HEK293 (cell line): ENCODE data around the gene ISX.

Experiments used
- CTCF ChIA-PET: fragments of 350-600 bp; formaldehyde crosslinking; extraction: SDS; loops from one replicate; lab custom pipeline; 2021; ENCODE audit warnings: antibody characterized with exemption; lab: Yijun Ruan, JAX
- POLR2A ChIA-PET: fragments of 300-600 bp; formaldehyde crosslinking; extraction: SDS; loops from one replicate; lab custom pipeline; 2020; ENCODE audit warnings: antibody characterized with exemption, inconsistent platforms; lab: Yijun Ruan, JAX
- H3K27ac ChIP-seq: fragments of 200-500 bp; sonication (Bioruptor generic); 2 replicates; pipeline ENCODE4 v1.5.1; 2014; ENCODE audit warnings: low read depth, low read length, control low read depth, inconsistent platforms; ENCODE audit errors: extremely low read depth
- H3K36me3 ChIP-seq, 2 experiments: fragments of 200-500 bp in 1 of 2; sonication (Bioruptor generic) in 1 of 2; 1 replicate in 1 of 2; 2 replicates in 1 of 2; pipeline ENCODE4 v1.5.1; 2014 to 2017; ENCODE audit warnings: inconsistent platforms in 2 of 2, low read length in 2 of 2; ENCODE audit not compliant: control insufficient read depth in 2 of 2, insufficient read depth in 1 of 2
- H3K4me1 ChIP-seq: fragments of 200-500 bp; sonication (Bioruptor generic); 2 replicates; pipeline ENCODE4 v1.5.1; 2014; ENCODE audit warnings: mild to moderate bottlenecking, low read length, inconsistent platforms; ENCODE audit not compliant: control insufficient read depth, insufficient read depth
- H3K4me3 ChIP-seq: 2 replicates; pipeline ENCODE4 v1.5.1; 2011; ENCODE audit warnings: low read depth, mild to moderate bottlenecking, control low read depth, low read length, moderate library complexity
- H3K9me3 ChIP-seq: fragments of 200-500 bp; sonication (Bioruptor generic); 2 replicates; pipeline ENCODE4 v1.5.1; 2014; ENCODE audit warnings: low read depth, low read length, inconsistent platforms; ENCODE audit not compliant: control insufficient read depth, insufficient read depth
- EGR2 ChIP-seq: fragments of 450-650 bp; formaldehyde crosslinking; IDR thresholded peaks from 2 replicates; pipeline ENCODE4 v1.5.1; 2016; ENCODE audit warnings: low read depth, missing biosample characterization, missing genetic modification characterization
- HOXA7 ChIP-seq: sonication (generic); formaldehyde crosslinking; IDR thresholded peaks from 2 replicates; pipeline ENCODE4 v1.8.1; 2022; ENCODE audit warnings: missing genetic modification reagents, borderline replicate concordance
- KLF7 ChIP-seq: fragments of 450-650 bp; formaldehyde crosslinking; IDR thresholded peaks from 2 replicates; pipeline ENCODE4 v1.5.1; 2016; ENCODE audit warnings: missing biosample characterization, missing genetic modification characterization, borderline replicate concordance
- REPIN1 ChIP-seq: fragments of 450-650 bp; formaldehyde crosslinking; IDR thresholded peaks from 2 replicates; pipeline ENCODE4 v1.5.1; 2017; ENCODE audit warnings: missing biosample characterization, missing genetic modification characterization, low read depth
- ZBTB20 ChIP-seq: fragments of 450-650 bp; formaldehyde crosslinking; IDR thresholded peaks from 2 replicates; pipeline ENCODE4 v1.5.1; 2016; ENCODE audit warnings: missing biosample characterization, missing genetic modification characterization
- ZEB2 ChIP-seq: fragments of 450-650 bp; formaldehyde crosslinking; IDR thresholded peaks from 2 replicates; pipeline ENCODE4 v1.5.1; 2016; ENCODE audit warnings: missing biosample characterization, missing genetic modification characterization
- ZNF121 ChIP-seq: fragments of 450-650 bp; formaldehyde crosslinking; IDR thresholded peaks from 2 replicates; pipeline ENCODE4 v1.5.1; 2016; ENCODE audit warnings: missing biosample characterization, missing genetic modification characterization
- ZNF133 ChIP-seq: fragments of 450-650 bp; formaldehyde crosslinking; IDR thresholded peaks from 2 replicates; pipeline ENCODE4 v1.5.1; 2016; ENCODE audit warnings: missing biosample characterization, missing genetic modification characterization
- ZNF140 ChIP-seq: fragments of 450-650 bp; formaldehyde crosslinking; IDR thresholded peaks from 2 replicates; pipeline ENCODE4 v1.5.1; 2016; ENCODE audit warnings: missing biosample characterization, missing genetic modification characterization
- ZNF146 ChIP-seq: fragments of 450-650 bp; formaldehyde crosslinking; IDR thresholded peaks from 2 replicates; pipeline ENCODE4 v1.5.1; 2016; ENCODE audit warnings: missing biosample characterization, missing genetic modification characterization
- ZNF174 ChIP-seq: fragments of 450-650 bp; formaldehyde crosslinking; IDR thresholded peaks from 2 replicates; pipeline ENCODE4 v1.5.0; 2017; ENCODE audit warnings: missing biosample characterization, mild to moderate bottlenecking, missing genetic modification characterization
- ZNF175 ChIP-seq: fragments of 450-650 bp; formaldehyde crosslinking; IDR thresholded peaks from 2 replicates; pipeline ENCODE4 v1.5.1; 2016; ENCODE audit warnings: missing biosample characterization, missing genetic modification characterization
- ZNF24 ChIP-seq: fragments of 450-650 bp; formaldehyde crosslinking; IDR thresholded peaks from 2 replicates; pipeline ENCODE4 v1.5.1; 2016; ENCODE audit warnings: missing biosample characterization, missing genetic modification characterization
- ZNF311 ChIP-seq: fragments of 450-650 bp; formaldehyde crosslinking; IDR thresholded peaks from 2 replicates; pipeline ENCODE4 v1.5.1; 2017; ENCODE audit warnings: missing biosample characterization, missing genetic modification characterization, borderline replicate concordance
- ZNF335 ChIP-seq: fragments of 450-650 bp; formaldehyde crosslinking; conservative IDR thresholded peaks from 2 replicates; pipeline ENCODE4 v1.5.1; 2016; ENCODE audit warnings: missing biosample characterization, missing genetic modification characterization
- ZNF341 ChIP-seq: fragments of 450-650 bp; formaldehyde crosslinking; IDR thresholded peaks from 2 replicates; pipeline ENCODE4; 2016; ENCODE audit warnings: low read depth, missing biosample characterization, missing genetic modification characterization
- ZNF433 ChIP-seq: fragments of 450-650 bp; formaldehyde crosslinking; IDR thresholded peaks from 2 replicates; pipeline ENCODE4 v1.5.1; 2016; ENCODE audit warnings: missing biosample characterization, missing genetic modification characterization, low read depth
- ZNF473 ChIP-seq: fragments of 450-650 bp; formaldehyde crosslinking; IDR thresholded peaks from 2 replicates; pipeline ENCODE4 v1.5.1; 2017; ENCODE audit warnings: missing biosample characterization, missing genetic modification characterization
- ZNF560 ChIP-seq: fragments of 450-650 bp; formaldehyde crosslinking; IDR thresholded peaks from 2 replicates; pipeline ENCODE4 v1.5.1; 2017; ENCODE audit warnings: missing biosample characterization, missing genetic modification characterization, borderline replicate concordance
- TF ChIP-seq, protein P1 (sequence below): fragments of 450-650 bp; IDR thresholded peaks from 2 replicates; pipeline ENCODE4 v1.5.1; 2018; ENCODE audit warnings: missing biosample characterization, missing genetic modification characterization
- TF ChIP-seq, protein P2 (sequence below): fragments of 450-650 bp; formaldehyde crosslinking; IDR thresholded peaks from 2 replicates; pipeline ENCODE4 v1.5.1; 2017; ENCODE audit warnings: missing biosample characterization, missing genetic modification characterization
- TF ChIP-seq, protein P3 (sequence below): fragments of 450-650 bp; formaldehyde crosslinking; conservative IDR thresholded peaks from 2 replicates; pipeline ENCODE4 v1.5.1; 2016; ENCODE audit warnings: low read depth, missing biosample characterization, missing genetic modification characterization

The ISX gene

DNA sequence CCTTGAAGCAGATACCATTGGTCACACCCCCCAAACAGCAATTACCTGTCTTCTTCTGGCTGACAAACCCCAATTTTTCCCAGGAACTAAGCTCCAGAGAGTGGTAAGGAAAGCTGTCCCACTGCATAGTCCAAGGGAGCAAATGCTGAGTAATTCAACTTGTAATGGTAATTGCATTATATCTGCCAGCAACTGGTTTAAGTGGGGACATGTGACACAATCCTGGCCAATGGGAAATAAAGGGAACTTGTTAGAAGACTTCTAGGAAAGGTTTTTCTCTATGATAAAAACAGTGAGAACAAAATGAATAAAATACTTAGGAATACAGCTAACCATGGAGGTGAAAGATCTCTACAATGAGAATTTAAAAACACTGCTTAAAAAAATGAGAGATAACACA is 9.5 kb upstream of the ISX start:
- Histone ChIP-seq H3K9me3 (no peaks in the 10 kb centered on the region), H3K4me3 (no peak overlapping the region), H3K36me3 (no peaks in the 10 kb centered on the region), H3K27ac (no peak overlapping the region), H3K4me1 (no peaks in the 10 kb centered on the region)
- ChIA-PET CTCF (no interaction called here), POLR2A (no interaction called here)
- TF ChIP-seq ZNF121 (tag by site-specific recombination) (no peak), ZNF473 (no peak), ZBTB20 (no peak), ZNF560 (tag by site-specific recombination) (no peak), ZNF174 (no peak), ZNF335 (no peak), REPIN1 (no peak), ZNF175 (tag by site-specific recombination) (no peak), ZNF433 (tag by site-specific recombination) (no peak), HOXA7 (CRISPR knock-in tag) (no peak), ZNF311 (tag by site-specific recombination) (no peak), EGR2 (tag by site-specific recombination) (no peak), KLF7 (tag by site-specific recombination) (no peak)
- TF ChIP-seq, protein P1, sequence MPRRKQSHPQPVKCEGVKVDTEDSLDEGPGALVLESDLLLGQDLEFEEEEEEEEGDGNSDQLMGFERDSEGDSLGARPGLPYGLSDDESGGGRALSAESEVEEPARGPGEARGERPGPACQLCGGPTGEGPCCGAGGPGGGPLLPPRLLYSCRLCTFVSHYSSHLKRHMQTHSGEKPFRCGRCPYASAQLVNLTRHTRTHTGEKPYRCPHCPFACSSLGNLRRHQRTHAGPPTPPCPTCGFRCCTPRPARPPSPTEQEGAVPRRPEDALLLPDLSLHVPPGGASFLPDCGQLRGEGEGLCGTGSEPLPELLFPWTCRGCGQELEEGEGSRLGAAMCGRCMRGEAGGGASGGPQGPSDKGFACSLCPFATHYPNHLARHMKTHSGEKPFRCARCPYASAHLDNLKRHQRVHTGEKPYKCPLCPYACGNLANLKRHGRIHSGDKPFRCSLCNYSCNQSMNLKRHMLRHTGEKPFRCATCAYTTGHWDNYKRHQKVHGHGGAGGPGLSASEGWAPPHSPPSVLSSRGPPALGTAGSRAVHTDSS (tag by site-specific recombination), result no peak

DNA sequence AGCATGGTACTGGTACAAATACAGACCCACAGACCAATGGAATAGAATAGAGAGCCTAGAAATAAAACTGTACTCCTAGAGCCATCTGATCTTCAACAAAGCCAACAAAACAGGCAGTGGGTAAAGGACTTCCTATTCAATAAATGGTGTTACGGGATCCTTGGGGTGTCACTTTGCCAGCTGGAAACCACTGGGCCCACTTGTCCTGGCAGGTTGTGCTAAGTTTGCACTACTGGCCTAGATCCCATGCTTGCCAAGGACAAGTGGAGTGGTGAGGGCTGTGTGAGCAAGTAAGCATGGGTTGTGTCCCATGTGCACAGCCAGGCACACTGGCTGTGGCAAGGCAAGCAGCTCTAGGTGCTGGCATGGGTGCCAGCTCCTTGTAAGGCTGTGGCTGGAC is 8.8 kb upstream of the ISX start:
- H3K4me1 ChIP-seq, result no peaks in the 10 kb centered on the region
- no peak overlapping the region for H3K4me3 ChIP-seq
- TF ChIP-seq ZEB2 (tag by site-specific recombination), result no peak
- TF ChIP-seq, protein P2, sequence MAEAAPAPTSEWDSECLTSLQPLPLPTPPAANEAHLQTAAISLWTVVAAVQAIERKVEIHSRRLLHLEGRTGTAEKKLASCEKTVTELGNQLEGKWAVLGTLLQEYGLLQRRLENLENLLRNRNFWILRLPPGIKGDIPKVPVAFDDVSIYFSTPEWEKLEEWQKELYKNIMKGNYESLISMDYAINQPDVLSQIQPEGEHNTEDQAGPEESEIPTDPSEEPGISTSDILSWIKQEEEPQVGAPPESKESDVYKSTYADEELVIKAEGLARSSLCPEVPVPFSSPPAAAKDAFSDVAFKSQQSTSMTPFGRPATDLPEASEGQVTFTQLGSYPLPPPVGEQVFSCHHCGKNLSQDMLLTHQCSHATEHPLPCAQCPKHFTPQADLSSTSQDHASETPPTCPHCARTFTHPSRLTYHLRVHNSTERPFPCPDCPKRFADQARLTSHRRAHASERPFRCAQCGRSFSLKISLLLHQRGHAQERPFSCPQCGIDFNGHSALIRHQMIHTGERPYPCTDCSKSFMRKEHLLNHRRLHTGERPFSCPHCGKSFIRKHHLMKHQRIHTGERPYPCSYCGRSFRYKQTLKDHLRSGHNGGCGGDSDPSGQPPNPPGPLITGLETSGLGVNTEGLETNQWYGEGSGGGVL (tag by site-specific recombination), result no peak
- TF ChIP-seq ZNF24, result no peak
- TF ChIP-seq ZNF140 (tag by site-specific recombination), result no peak
- no peak for TF ChIP-seq ZNF341 (tag by site-specific recombination)
- H3K27ac ChIP-seq, result no peak overlapping the region
- POLR2A ChIA-PET, result no interaction called here
- H3K9me3 ChIP-seq, result no peaks in the 10 kb centered on the region
- no peaks in the 10 kb centered on the region for H3K36me3 ChIP-seq
- CTCF ChIA-PET, result no interaction called here

DNA sequence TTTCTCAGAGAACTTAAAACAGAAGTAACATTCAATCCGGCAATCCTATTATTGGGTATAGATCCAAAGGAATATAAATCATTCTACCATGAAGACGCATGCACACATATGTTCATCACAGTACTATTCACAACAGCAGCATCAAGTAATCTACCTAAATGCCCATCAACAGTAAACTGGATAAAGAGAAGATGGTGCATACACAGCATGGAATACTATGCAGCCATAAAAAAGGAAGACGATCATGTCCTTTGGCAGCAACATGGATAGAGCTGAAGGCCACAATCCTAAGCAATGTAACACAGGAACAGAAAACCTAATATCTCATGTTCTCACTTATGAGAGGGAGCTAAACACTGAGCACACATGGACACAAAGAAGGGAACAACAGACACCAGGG is 6.3 kb upstream of the ISX start:
- Histone ChIP-seq H3K36me3 (no peaks in the 10 kb centered on the region), H3K9me3 (no peaks in the 10 kb centered on the region), H3K4me1 (no peaks in the 10 kb centered on the region), H3K4me3 (no peak overlapping the region), H3K27ac (no peak overlapping the region)
- CTCF ChIA-PET, result interaction anchor here (0.6 kb wide), 1 partner anchor 96 kb away, joined by 3 read pairs; no protein-coding TSS in a partner anchor
- POLR2A ChIA-PET, result no interaction called here
- TF ChIP-seq ZNF133 (tag by site-specific recombination) (no peak), ZNF146 (tag by site-specific recombination) (peak; percentile 75)
- TF ChIP-seq, protein P3, sequence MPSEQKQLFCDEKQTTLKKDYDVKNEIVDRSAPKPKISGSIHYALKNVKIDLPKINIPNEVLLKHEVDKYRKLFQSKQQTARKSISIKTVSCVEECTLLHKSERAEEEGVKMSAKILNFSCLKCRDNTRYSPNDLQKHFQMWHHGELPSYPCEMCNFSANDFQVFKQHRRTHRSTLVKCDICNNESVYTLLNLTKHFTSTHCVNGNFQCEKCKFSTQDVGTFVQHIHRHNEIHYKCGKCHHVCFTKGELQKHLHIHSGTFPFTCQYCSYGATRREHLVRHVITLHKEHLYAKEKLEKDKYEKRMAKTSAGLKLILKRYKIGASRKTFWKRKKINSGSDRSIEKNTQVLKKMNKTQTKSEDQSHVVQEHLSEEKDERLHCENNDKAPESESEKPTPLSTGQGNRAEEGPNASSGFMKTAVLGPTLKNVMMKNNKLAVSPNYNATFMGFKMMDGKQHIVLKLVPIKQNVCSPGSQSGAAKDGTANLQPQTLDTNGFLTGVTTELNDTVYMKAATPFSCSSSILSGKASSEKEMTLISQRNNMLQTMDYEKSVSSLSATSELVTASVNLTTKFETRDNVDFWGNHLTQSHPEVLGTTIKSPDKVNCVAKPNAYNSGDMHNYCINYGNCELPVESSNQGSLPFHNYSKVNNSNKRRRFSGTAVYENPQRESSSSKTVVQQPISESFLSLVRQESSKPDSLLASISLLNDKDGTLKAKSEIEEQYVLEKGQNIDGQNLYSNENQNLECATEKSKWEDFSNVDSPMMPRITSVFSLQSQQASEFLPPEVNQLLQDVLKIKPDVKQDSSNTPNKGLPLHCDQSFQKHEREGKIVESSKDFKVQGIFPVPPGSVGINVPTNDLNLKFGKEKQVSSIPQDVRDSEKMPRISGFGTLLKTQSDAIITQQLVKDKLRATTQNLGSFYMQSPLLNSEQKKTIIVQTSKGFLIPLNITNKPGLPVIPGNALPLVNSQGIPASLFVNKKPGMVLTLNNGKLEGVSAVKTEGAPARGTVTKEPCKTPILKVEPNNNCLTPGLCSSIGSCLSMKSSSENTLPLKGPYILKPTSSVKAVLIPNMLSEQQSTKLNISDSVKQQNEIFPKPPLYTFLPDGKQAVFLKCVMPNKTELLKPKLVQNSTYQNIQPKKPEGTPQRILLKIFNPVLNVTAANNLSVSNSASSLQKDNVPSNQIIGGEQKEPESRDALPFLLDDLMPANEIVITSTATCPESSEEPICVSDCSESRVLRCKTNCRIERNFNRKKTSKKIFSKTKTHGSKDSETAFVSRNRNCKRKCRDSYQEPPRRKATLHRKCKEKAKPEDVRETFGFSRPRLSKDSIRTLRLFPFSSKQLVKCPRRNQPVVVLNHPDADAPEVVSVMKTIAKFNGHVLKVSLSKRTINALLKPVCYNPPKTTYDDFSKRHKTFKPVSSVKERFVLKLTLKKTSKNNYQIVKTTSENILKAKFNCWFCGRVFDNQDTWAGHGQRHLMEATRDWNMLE (tag by site-specific recombination), result no peak
